HTR-8/SVneo (cell line): ENCODE measurements around the gene KIAA1958.
"Not testable (repeated sequence)": the region's sequence is repeated elsewhere in the genome, so short reads cannot be mapped to it uniquely, and the experiment has no call there.

Experiments
- DNase-seq: peaks from one replicate; pipeline ENCODE4 v3.0.0; 2011; ENCODE audit warnings: low spot score, mixed read lengths; ENCODE audit not compliant: insufficient read length
- FAIRE-seq: peaks from 2 replicates; lab custom pipeline; 2011; peaks lifted over from hg19 to GRCh38; lab: Jason Lieb, UNC

The KIAA1958 gene

GRCh38 chr9:112629671-112630485 is 143.3 kb downstream of the KIAA1958 start:
- no peak for FAIRE-seq

GRCh38 chr9:112631313-112632070 is 144.9 kb downstream of the KIAA1958 start:
- FAIRE-seq (no peak), DNase-seq (no peak)

More at GRCh38 chr9:112629671-112630485, 143.3 kb downstream of the KIAA1958 start:
- no peak for DNase-seq

GRCh38 chr9:112640311-112640710 is 153.7 kb downstream of the KIAA1958 start:
- FAIRE-seq (no peak), DNase-seq (no peak)

GRCh38 chr9:112642126-112642525 is 155.5 kb downstream of the KIAA1958 start:
- FAIRE-seq: no peak
- DNase-seq: no peak

- FAIRE-seq (no peak), DNase-seq (peak; percentile 10)
Measured at GRCh38 chr9:112647596-112647995, 161.0 kb downstream of the KIAA1958 start.

GRCh38 chr9:112648624-112649023 is 162.0 kb downstream of the KIAA1958 start:
- DNase-seq (no peak), FAIRE-seq (no peak)

- FAIRE-seq (no peak), DNase-seq (no peak)
Measured at GRCh38 chr9:112654282-112654681, 167.7 kb downstream of the KIAA1958 start.

GRCh38 chr9:112655668-112656067 is 169.0 kb downstream of the KIAA1958 start:
- no peak for DNase-seq
- FAIRE-seq: no peak

GRCh38 chr9:112659906-112660305 is 173.3 kb downstream of the KIAA1958 start:
- DNase-seq: no peak
- no peak for FAIRE-seq

- DNase-seq (no peak), FAIRE-seq (no peak)
Measured at GRCh38 chr9:112663681-112664080, 177.1 kb downstream of the KIAA1958 start.

- FAIRE-seq: no peak
- no peak for DNase-seq
Measured at GRCh38 chr9:112664531-112664930, 177.9 kb downstream of the KIAA1958 start.

GRCh38 chr9:112665347-112665746 is 178.7 kb downstream of the KIAA1958 start:
- no peak for FAIRE-seq
- no peak for DNase-seq

- no peak for DNase-seq
- FAIRE-seq: no peak
Measured at GRCh38 chr9:112669326-112669725, 182.7 kb downstream of the KIAA1958 start.

GRCh38 chr9:112670991-112671625 is 184.5 kb downstream of the KIAA1958 start:
- DNase-seq (no peak), FAIRE-seq (no peak)

GRCh38 chr9:112673221-112673620 is 186.6 kb downstream of the KIAA1958 start:
- FAIRE-seq, DNase-seq: not testable (repeated sequence)

- no peak for FAIRE-seq
Measured at GRCh38 chr9:112677040-112677439, 190.4 kb downstream of the KIAA1958 start.

GRCh38 chr9:112680731-112681402 is 194.2 kb downstream of the KIAA1958 start:
- DNase-seq: no peak
- FAIRE-seq: no peak

More at GRCh38 chr9:112677040-112677439, 190.4 kb downstream of the KIAA1958 start:
- DNase-seq: no peak

- FAIRE-seq (no peak), DNase-seq (no peak)
Measured at GRCh38 chr9:112689161-112689740, 202.6 kb downstream of the KIAA1958 start.

- FAIRE-seq: no peak
- no peak for DNase-seq
Measured at GRCh38 chr9:112694706-112695555, 208.3 kb downstream of the KIAA1958 start.
